Fibroblast of mammary gland (primary cell): ENCODE data around the gene CCDC148.

Source experiments
- DNase-seq: peaks from one replicate; pipeline ENCODE4 v3.0.0-alpha.2; 2010; ENCODE audit warnings: low read depth
- H3K4me3 ChIP-seq: 2 replicates; pipeline ENCODE4 v1.5.1; 2011; ENCODE audit warnings: low read depth, mild to moderate bottlenecking, low read length, moderate library complexity; ENCODE audit not compliant: control insufficient read depth
- TF ChIP-seq, protein P1 (sequence below): conservative IDR thresholded peaks from 2 replicates; pipeline ENCODE4 v1.5.1; 2011; ENCODE audit warnings: low read depth, low read length, inconsistent platforms; ENCODE audit not compliant: control insufficient read depth, insufficient read depth

Gene CCDC148

DNA sequence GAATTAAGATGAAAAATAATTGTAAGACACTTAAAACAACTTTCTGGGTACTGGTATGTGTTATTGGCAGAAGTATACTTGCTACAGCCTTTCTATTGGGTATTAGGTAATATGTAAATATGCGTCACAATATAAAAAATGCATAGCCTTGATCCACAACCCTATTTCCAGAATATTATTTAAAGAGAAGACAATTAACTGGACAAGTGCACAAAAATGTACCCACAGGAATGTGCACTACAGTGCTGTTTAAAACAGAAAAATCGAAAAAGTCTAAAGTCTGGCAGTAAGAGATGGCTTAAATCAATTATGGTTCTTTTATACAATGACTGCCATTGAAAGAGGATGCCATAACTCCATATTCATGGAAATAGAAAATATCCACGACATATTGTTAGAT is 205.2 kb downstream of the CCDC148 start:
- H3K4me3 ChIP-seq: no peak overlapping the region
- TF ChIP-seq, protein P1, sequence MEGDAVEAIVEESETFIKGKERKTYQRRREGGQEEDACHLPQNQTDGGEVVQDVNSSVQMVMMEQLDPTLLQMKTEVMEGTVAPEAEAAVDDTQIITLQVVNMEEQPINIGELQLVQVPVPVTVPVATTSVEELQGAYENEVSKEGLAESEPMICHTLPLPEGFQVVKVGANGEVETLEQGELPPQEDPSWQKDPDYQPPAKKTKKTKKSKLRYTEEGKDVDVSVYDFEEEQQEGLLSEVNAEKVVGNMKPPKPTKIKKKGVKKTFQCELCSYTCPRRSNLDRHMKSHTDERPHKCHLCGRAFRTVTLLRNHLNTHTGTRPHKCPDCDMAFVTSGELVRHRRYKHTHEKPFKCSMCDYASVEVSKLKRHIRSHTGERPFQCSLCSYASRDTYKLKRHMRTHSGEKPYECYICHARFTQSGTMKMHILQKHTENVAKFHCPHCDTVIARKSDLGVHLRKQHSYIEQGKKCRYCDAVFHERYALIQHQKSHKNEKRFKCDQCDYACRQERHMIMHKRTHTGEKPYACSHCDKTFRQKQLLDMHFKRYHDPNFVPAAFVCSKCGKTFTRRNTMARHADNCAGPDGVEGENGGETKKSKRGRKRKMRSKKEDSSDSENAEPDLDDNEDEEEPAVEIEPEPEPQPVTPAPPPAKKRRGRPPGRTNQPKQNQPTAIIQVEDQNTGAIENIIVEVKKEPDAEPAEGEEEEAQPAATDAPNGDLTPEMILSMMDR: no peak
- DNase-seq: no peak

DNA sequence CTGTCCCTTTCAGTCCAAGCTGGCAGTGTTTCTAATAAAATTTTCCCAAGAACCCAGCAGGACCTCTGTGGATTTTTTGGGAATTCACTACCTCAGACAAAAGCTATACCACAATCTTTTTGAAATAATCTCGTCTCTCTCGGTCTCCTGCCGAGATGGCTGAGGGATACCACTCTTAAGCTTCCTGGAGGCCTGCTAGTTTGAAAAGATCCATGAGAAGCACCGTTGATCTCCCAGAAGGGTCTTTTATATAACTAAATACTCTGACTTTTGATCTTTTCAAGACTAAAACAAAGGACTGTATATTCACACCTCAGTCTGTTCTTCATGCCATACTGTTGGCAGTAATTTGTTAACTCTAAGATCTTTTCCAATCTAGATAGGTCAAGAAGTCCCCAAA is 213.2 kb downstream of the CCDC148 start:
- TF ChIP-seq, protein P1: no peak
- H3K4me3 ChIP-seq: no peak overlapping the region
- DNase-seq: no peak

DNA sequence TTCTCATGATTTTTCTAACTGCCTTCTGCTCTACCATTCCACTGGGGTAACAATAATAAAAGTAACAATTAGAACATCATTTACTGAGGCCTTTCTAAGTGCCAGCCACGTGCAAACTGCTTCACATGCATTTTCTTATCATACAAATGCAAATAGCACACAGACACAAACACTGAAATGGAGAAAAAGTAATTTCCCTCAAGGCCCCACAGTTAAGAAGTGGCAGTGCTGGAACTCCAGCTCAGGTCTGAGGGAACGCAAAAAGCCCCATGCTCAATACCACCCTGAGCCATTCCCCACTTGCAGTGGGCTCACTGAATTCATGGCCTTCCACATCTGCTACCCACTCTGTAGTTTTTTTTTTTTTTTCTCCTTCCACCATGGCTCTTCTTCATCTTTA is 214.3 kb downstream of the CCDC148 start:
- H3K4me3 ChIP-seq: no peak overlapping the region
- TF ChIP-seq, protein P1: no peak
- no peak for DNase-seq

DNA sequence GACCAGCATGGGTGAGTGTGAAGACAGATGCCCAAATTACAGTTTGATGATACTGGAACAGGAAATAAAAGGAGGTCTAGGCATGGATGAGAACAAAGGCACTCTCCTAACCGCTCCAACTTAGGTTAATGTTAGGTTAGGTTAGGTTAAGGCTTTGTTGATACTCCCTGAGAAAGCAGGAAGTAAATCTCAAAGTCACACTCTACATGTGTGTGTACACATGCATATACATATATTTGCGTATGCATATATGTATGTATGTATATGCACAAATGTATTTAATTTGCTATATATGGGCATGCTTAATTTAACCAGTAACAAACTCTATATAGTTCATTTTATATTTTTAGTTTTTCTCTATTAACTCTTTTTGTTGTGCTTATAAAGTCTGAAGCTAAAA is 215.6 kb downstream of the CCDC148 start:
- no peak for DNase-seq
- H3K4me3 ChIP-seq: no peak overlapping the region
- TF ChIP-seq, protein P1: no peak

DNA sequence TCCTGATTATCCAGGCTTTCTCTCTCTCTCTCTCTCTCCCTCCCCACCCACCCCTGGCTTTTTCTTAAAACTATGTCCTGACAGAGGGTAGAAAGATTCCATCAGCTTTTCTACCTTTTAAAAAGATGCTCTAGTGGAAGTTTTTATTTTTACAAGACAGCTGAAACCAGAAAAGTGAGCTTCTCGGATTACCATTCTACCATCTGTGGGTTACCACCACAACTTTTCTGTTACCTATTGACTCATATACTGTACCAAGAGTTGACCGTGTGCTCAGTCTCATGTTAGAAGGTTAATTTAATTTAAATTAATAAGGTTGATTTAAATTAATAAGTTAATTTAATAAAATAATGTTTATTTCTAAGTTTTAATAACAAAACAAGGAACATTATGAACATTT is 217.3 kb downstream of the CCDC148 start:
- DNase-seq: no peak
- TF ChIP-seq, protein P1: no peak

DNA sequence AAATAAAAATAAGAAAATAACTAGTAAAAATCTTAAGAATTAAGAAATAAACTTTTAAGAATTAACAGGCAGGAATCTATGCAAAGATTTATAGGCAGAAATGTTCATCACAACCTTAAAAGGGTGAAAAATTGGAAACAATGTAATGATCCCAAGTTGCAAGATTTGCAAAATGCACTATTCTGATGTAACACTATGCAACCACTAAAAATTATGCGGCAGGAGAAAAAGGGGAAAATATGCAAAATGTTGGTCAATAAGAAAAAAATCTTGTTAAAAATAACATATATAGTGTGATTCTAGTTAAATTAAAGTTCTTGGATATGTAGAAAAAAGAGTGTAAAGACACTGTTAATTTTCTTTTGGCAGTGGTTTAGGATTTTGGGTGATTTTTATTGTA is 222.1 kb downstream of the CCDC148 start:
- no peak for DNase-seq
- no peak overlapping the region for H3K4me3 ChIP-seq
- TF ChIP-seq, protein P1: no peak

More for the DNA sequence above, 217.3 kb downstream of the CCDC148 start:
- H3K4me3 ChIP-seq: no peak overlapping the region

DNA sequence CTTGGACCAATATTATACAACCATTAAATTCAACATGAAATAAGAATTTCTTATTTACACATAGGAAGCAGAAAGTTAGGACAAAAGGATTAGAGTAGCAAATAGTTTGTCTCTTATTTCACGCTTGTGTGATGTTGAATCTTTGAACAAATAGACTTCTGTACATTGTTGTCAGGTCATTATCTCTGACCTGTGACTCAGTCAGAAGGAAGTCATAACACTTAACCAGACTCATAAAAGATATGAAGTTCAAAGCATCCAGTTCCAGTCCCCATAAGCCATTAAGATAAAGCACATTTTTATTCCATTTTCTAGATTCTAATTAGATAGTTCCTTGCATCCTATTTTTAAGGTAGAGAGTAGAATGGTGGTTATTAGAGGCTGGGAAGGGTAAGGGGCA is 224.1 kb downstream of the CCDC148 start:
- H3K4me3 ChIP-seq: no peak overlapping the region
- TF ChIP-seq, protein P1: no peak
- DNase-seq: no peak
